GM18498 (cell line): ENCODE measurements around the gene AVPI1.
"Not testable (repeated sequence)": the region's sequence is repeated elsewhere in the genome, so short reads cannot be mapped to it uniquely, and the experiment has no call there.

Experiments used
- ATAC-seq: cut with Tn5 transposase; IDR thresholded peaks from one replicate; pipeline ENCODE4 v1.9.1; 2021; ENCODE audit warnings: mild to moderate bottlenecking, moderate library complexity; ENCODE audit not compliant: unreplicated experiment

Gene AVPI1

DNA sequence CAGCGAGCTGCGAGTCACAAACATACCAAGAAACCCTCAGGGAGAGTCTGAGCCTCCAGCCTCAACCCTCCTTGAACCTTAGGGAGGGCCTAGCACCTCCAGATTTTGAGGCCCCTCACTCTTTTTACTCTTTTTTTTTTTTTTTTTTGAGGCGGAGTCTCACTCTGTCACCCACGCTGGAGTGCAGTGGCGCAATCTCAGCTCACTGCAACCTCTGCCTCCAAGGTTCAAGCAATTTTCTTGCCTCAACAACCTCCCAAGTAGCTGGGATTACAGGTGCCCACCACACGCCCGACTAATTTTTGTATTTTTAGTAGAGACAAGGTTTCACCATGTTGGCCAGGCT lies 2.7 kb downstream of the AVPI1 start:
- ATAC-seq, result not testable (repeated sequence)

DNA sequence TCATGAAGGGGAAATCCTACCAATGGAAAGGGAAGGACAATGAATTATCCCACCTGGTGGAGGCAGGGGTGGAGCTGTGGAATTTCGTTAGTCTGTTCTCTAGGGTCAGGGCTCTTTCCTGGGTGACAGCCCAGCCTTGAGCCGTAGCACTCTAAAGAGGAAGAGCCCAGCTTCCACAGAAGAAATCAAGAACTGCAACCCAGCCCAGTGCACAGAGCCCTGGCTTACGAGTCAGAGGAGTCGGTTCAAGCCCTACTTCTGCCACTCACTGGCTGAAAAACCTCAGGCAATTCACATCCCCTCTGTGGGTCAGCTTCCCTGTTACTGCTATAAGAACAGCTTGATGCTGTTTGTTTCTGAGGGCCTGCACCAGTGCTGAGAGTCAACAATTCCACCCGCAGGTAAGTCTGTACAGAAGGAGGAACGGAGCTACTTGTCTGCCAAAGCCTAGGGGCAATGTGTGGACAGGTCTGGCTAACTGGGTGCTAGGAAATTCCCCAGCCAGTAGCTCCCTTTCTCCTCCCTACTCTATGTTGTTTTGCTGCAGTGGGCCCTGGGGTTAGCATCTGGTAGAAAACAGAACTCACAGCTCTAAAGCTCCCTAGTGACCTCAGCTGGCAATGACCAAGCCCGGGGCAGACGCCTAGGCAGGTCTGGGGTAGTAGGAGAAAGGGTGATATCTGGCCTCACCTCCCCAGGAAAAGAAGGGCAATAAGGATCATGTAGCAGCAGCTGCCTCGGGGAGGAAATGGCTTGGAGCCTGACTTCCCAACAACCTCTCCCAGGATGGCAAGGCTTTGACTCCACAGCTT lies 3.3 kb downstream of the AVPI1 start:
- no peak for ATAC-seq

DNA sequence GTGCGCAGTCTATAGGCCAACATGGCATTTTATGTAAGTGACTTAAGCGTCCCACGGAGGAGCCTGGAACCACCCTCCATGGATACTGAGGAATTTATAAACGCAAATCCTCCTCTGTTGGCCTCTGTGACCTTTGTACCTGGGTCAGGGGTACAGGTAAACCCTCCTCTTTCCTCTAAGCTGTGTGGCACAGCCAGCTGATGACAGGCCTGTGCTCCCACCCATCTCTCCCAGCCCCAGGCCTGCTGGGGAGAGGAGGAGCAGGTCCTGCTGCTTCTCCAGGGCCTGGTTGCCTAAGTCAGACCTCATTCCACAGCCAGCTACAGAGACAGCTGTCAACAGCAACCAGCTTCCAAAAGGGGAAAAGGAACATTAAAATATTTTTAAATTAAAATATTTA lies 5.0 kb downstream of the AVPI1 start:
- ATAC-seq, result no peak

DNA sequence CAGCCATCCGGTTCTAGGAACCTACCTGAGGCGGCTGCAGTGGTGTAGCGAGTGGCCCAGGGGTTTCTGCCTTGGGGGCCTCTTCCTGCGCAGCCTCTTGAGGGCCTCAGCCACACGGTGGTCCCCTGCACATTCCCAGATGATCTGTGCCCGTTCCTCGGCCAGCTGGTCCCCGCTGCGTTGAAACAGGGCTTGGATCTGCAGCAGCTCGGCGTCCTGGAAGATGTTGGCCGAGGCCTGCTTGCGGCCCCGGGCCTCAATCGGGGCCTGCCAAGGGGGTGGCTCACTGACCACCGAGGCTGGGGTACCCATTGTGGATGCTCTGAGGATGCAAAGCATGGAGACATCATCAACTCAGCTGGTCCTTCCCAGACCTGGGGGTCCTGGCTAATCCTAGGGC lies 7.4 kb downstream of the AVPI1 start:
- ATAC-seq, result no peak

DNA sequence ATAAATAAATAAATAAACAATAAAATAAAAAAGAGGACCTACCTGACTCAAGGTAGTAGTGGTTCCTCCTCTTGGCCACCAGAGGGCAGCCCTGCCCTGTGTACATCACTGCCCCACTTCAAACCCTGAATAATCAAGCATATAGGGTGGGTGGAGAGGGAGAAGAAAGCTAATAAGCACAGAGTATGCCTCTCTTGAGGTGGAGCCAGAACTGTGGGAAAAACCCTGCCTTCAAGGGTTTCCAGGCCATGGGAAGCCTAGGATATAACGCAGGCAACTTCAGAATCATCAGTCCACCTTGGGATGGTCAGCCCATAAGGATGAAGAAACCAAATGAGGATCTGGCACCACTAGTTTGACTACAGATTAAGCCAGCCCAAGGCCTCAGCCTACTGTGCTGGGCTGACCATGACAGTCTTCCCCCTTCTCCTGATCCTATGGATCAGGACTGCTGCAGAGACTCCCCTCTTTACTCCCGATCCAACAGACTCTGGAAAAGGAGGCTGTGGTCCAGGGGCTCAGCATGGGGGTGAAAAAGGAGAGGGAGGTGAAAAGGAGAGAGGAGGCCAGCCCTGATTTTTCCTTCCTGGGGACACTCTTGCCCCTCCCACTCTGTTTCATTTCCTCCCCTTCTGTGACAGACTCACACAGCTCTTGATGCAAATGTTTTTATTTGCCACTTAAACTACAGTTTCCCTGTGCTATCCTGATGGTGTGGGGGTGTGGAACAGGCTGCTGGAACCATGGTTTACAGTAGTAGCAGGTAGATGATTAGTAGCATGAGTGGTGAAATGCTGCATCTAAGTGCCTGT lies 10.1 kb downstream of the AVPI1 start:
- peak; percentile 72 for ATAC-seq

DNA sequence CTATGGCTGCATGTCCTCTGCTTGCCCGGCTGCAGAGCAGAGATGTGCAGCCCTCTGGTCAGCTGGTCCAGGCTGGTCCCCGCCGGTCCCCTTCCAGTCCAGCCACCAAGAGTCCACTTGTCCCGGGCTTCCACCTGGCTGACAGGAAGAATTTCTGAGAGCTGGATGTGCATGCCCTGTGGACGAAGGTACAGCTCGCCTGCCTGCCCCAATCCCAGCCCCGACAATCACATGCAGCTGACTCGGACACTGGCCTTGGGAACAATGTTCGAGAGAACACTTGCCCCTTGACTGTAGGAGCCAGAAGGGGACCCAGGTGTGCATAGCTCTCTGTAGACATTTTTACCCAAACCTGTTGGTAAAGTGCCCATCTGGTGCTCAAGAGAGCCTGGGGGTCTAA lies 11.8 kb downstream of the AVPI1 start:
- no peak for ATAC-seq

DNA sequence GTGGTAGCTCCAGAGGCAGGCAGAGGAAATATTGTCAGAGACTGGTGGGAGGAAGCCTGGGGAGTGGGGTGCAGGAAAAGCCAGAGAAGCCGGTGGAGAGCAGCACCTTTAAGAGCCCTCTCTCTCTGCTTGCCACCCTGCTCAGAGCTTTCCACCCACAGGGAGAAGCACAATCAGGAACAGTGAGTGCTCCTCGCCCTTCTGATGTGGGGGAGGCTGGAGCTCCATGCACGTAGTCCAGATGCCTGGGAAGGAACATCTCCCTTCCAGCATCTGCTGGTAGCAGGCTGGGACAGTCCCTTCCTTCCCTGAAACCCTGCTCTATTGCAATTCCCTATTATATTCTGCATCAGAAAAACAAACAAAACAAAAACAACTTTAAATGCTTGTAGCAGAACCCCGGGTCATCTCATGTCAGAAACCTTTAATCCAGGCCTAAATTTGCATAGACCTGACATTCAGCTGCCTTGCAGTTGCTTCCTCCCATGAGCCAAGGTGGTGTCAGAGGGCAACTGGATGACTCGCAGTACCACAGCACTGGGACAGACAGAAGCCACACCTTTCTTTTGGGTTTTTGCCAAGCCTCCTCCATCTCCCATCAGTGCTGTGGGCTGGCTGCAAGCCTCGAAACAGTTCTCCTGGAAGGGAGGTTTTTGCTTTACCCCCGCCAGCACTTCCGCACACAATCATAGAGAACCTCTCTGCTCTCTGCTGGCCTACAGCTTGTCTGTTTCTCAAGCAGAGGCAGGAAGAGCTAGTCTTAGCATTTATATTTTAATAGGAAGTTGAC lies 13.1 kb downstream of the AVPI1 start:
- no peak for ATAC-seq

DNA sequence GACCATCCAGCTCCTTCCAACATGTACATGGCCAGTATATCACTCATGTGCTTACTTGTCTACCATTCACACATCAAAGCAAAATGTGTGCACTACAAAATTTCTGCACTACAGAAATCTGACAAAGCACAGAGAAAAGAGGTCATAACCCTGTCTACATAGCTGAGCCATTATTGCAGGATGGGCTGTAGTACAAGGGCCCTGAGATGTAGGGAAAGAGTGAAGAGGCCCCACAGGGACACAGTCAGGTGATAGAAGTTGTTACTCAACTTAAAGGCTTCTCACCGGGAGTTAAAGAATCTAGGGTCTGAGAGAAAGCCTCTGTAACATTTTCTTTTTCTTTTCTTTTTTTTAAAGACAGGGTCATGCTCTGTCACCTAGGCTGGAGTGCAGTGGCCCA lies 17.5 kb downstream of the AVPI1 start:
- no peak for ATAC-seq

DNA sequence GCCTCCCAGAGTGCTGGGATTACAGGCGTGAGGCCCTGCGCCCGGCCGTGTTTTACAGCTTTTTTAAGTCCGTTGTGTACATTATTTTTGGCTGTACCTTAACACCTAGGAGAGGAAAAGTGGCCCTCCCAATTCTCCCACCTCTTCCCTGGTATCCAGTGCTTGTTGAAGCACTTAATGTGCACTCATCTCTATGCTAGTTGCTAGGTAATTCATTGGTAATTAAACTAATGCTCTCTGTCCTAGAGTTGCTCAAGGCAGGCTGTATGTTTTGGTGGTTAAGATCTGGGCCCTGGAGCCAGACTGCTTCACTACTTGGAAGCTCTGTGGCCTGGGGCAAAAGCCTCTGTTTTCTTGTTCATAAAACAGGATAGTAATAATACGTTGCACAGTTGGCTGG lies 19.6 kb downstream of the AVPI1 start:
- no peak for ATAC-seq

DNA sequence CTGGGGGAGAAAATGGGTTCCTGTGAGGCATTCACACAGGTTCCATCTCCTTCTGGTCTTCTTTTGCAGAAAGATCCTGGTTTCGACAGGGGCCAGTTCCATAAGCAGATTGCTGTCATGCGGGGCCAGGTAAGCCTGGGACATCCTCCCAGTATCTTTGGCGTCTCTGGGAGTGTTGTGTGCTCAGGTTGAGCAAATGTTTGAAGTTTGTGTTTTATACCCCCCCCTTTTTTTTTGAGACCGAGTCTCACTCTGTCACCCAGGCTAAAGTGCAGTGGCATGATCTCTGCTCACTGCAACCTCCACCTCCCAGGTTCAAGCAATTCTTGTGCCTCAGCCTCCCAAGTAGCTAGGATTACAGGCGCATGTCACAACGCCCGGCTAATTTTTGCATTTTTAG lies 20.0 kb downstream of the AVPI1 start:
- ATAC-seq, result no peak

DNA sequence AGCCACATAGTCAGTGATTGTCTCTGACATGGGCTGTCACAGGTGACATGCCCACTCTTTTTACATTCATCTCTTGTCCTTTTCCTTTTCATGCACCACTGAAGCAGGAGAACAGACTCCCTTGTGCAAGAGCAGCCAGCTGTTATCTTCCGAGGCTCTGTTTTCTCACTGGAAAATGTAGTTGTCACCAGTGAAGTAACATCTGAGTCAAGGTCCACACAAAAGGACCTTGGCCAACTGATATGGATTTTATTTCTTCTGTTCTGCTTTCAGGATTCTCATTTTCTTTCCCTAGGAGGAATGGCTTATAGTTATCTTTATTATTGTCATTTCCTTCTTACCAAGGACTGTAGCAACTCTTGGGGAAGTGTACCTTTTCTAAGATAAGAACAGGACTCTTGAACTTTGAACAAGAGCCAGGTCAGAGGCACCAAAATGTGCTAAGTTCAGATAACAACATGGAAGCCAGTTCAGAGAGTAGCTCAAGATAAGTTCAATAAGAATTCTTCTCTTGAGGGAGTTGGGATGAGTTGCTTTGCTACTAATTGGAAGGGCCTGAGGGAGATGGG lies 22.7 kb downstream of the AVPI1 start:
- no peak for ATAC-seq

DNA sequence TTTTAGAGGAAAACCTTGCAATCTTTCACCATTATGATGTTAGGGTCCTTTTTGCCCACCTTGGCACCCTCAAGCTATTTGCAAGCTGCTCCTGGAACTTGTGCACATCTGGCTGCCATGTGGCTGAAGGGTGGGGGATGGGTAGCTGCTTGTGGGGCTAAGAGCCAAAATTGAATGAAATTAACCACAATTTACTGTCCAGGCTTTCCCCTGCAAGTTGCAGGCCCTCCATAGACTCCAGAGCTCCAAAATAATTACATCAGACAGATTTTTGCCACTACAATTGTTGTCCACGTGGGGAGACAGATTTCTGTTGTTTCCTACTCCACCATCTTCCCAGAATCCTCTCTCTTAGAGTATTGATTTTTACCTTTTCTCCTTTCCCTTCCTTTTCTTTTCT lies 27.5 kb downstream of the AVPI1 start:
- ATAC-seq, result no peak

DNA sequence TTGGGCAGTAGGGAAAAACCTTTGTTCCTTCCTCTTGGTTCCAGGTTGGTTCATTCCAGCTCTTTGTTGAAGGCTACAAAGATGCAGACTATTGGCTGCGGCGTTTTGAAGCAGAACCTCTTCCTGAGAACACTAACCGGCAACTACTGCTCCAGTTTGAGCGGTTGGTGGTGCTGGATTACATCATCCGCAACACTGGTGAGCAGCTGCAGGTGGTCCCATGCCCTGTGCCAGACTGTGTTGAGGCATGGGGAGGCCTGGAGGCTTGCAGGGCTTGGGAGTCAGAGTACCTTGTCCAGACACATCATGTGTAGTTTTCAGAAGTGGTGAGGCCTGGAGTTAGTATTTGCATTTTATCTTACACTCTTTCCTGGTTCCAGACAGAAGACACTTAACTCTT lies 30.3 kb downstream of the AVPI1 start:
- no peak for ATAC-seq

DNA sequence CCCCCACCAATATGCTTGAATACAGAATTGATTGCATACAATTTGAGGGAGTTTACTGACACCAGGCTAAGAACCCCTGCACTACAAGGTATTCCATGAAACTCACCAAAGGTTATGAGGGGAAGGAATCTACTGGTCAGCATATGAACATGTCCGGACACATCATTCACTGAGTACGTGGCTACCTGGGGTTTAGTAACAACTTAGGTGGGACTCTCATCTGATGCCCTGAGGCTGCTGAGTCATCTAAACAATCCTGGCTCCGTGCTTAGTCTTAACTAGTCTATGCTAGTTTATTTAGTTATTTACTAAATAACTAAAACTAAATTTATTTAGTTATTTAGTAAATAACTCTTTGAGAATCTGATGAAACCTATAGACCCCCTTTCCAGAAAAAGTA lies 35.3 kb downstream of the AVPI1 start:
- no peak for ATAC-seq

DNA sequence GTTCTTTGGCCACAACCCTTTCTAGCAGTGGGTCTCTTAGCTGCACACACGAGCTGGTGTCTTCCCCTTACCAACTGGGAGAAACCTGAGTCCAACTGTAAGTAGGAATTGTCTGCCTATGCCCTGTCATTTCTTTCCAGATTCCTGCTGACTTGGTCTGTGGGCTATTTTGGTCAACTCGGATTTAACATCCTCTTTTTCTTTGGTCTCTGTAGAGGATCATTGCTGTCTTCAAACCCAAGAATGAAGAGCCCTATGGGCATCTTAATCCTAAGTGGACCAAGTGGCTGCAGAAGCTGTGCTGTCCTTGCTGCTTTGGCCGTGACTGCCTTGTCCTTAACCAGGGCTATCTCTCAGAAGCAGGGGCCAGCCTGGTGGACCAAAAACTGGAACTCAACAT lies 36.3 kb downstream of the AVPI1 start:
- ATAC-seq, result no peak

DNA sequence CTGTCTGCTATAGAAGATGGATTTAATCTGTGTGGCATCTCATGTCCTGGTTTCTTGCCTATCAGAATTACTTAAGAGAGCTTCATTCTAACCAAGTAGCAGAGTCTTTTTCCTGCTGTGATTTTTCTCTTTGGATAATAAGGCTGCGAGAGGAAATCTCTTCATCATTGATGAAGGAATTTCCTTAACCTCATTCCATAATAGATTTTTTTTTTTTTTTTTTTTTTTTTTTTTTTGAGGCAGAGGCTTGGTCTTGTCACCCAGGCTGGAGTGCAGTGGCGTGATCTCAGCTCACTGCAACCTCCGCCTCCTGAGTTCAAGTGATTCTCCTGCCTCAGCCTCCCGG lies 37.7 kb downstream of the AVPI1 start:
- ATAC-seq, result not testable (repeated sequence)

DNA sequence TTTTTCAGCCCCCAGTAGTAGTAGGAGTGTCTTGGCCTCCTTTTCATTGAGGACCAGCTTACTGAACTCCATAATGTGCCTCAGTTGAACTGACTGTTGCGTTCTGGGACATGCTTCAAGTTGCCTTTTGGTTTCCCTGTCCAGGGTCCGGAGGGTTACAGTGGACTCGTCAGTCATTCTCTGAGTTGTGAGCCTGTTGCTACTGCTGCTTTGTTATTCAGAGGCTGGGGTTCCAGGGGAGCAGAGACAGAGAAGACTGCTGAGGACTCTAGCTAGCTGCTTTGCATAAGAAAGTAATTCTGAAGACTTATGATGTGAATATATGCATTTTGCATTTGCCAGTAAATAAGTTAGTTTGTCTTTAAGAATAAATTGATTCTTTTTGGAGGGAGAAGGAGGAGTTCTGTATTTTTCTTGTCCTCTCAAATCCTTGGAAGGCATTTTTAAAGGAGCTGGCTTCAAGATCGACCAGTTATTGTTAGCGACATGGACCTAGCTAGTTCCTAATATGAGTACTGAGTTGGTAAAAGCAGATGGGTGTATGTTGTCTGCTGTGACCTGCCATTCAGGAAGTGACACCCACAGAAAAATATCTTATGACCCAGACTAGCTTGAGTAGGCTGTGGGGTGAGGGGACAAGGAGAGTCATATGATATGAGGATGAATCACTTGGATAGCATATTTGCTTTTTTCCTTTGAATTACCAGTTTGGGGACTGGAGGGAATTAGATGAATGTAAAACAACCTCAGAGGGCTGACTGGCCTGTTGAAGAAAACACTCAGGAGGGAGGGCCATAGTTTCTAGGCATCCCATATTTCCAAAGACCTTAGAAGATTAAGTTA lies 38.3 kb downstream of the AVPI1 start:
- ATAC-seq, result peak; percentile 96

DNA sequence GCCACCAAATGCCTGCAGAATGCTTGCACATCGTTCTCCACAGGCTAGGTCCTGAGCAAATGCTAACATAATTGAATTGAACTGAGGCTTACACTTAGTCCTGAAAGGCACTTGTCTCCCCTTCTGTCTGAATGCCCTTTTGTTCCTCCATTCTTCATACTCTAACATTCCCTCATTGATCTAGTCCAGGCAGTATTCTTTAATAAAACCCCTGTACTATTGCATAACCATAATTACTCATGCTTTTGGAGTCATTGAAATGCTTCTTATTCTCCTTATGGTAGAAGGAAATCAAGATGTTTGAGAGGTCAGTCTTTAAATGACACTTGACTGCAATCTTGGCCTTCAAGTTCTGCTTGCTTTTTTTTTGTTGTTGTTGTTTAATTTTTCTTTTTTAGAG lies 39.5 kb downstream of the AVPI1 start:
- no peak for ATAC-seq

DNA sequence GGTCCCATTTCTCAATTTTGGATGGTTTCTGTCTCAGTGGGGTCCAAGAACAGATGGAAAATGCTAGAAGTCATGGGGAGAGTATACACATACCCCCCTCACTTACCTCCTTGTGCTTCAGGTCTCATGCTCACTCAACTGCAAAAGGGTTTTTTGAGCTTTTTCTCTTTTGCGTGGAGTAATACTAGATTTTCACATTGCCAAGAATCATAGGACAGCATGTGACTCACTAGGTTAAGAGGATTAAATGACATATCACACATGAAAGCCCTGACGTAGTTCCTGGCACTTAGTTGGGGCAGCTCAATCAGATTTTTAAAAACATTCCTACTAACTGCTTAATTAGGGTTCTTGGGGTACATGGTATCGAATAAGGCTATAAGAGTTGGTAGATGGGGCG lies 42.1 kb downstream of the AVPI1 start:
- no peak for ATAC-seq

DNA sequence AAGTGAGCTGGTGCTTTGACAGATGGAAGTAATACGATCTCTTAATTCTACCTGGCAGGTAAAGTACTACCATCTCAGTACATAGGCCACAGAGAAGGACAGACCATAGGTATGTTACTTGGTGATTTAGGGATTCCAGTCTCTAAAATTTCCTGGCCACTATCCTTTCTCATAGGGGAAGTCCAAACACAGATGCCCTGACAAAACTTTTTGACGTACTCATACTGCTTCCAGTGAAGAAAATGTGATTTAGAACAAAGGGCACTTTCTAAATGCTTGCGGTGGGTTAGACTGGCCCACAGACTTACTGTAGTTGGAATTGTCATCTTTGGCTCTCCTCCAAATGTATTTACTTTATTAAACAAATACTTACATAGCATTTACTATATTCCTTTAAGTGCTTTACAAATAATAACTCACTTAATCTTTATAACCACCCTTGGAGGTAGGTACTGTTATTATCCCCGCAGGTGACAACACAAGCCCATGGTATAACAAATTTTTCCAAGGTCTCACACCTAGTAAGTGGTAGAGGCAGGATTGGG lies 43.5 kb downstream of the AVPI1 start:
- ATAC-seq, result no peak
